RWPE1 (cell line): ENCODE measurements around the gene TRIM68.

Source experiments
- CTCF ChIA-PET: fragments of 350-600 bp; sonication (Branson Sonifier 250); formaldehyde crosslinking; extraction: SDS; loops from one replicate; lab custom pipeline; 2021; lab: Yijun Ruan, JAX
- POLR2A ChIA-PET: fragments of 400-600 bp; formaldehyde crosslinking; extraction: SDS; loops from one replicate; lab custom pipeline; 2020; ENCODE audit warnings: antibody characterized with exemption; ENCODE audit not compliant: low non-redundant PET; lab: Yijun Ruan, JAX
- DNase-seq: peaks from one replicate; pipeline ENCODE4 v3.0.0; 2012; ENCODE audit warnings: low spot score
- H3K27ac ChIP-seq: fragments of 450-650 bp; 2 replicates; pipeline ENCODE4 v1.5.1; 2017
- CTCF ChIP-seq: fragments of 450-650 bp; conservative IDR thresholded peaks from 2 replicates; pipeline ENCODE4 v1.5.1; 2017; ENCODE audit warnings: low read depth, mild to moderate bottlenecking

The TRIM68 gene

DNA sequence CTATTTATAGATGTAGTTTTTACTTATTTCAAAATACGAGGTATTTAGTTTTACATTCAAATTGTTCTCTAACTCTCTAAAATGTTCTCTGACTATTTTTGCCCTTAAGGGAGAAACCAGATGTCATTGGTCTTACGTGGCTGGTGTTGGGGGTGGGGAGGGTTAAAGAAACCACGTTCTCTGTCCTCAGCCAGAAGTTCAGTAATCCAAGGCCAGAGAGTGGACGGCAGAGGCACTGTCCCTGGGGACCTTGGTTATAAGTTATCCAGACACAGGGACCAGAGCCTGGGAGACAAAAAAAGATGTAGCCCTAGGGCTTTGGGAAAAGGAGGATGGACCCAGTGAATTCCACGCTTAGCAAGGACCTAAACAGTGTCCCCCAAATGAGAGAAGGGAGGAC is 35.0 kb upstream of the TRIM68 start:
- POLR2A ChIA-PET: no interaction called here
- no peak for TF ChIP-seq CTCF
- no peak overlapping the region for H3K27ac ChIP-seq
- DNase-seq: no peak
- CTCF ChIA-PET: no interaction called here

GRCh38 chr11:4642043-4642442 is 34.0 kb upstream of the TRIM68 start:
- POLR2A ChIA-PET: no interaction called here
- H3K27ac ChIP-seq: no peak overlapping the region
- CTCF ChIA-PET: no interaction called here
- TF ChIP-seq CTCF: no peak
- DNase-seq: no peak

DNA sequence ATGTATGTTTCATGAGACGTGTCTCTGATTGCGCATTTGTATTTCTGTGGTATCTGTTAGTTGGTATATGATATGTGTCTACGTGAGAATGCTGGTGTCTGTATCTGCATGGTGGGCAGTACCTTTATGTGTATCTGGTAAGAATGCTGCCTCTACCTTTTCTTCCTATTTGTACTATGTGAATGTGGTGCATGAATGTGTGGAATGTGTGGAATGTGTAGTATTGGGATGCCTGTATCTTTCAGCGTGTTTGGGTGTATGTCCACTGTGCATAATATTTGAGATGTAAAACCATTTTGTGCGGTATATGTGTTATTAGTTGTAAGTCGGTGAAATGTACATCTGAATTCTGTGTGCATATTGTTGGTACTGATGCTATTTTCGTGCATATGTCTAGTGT is 33.5 kb upstream of the TRIM68 start:
- no peak for DNase-seq
- TF ChIP-seq CTCF: no peak
- CTCF ChIA-PET: no interaction called here
- no peak overlapping the region for H3K27ac ChIP-seq
- POLR2A ChIA-PET: no interaction called here

- CTCF ChIA-PET: no interaction called here
- POLR2A ChIA-PET: no interaction called here
- DNase-seq: no peak
- H3K27ac ChIP-seq: no peak overlapping the region
- TF ChIP-seq CTCF: no peak
Measured at GRCh38 chr11:4639931-4640330, 31.9 kb upstream of the TRIM68 start.

DNA sequence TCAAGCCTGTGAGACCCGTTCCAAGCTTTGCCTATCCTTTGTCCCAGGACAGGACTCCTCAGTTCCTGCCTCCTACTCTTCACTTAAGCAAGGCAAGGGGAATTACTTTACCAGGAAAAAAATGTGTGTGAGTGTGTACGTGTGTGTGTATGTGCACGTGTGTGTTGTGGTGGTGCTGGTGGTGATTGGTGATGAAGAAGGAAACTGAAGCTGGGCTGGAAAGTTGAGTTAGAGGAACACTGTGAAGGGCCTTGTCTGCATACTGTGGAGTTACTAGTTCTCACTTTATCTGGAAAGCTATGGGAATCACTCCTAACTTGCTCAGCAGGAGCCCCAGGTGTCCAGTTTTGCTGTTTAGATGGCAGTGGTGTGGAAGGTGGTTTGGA is 29.6 kb upstream of the TRIM68 start:
- no peak overlapping the region for H3K27ac ChIP-seq
- TF ChIP-seq CTCF: no peak
- DNase-seq: no peak
- ChIA-PET POLR2A (no interaction called here), CTCF (interaction anchor here (0.7 to 2.3 kb wide), 6 partner anchors 12 to 451 kb away, joined by 3 to 11 read pairs (median 6); partner anchors contain the start of gene TRIM68)

DNA sequence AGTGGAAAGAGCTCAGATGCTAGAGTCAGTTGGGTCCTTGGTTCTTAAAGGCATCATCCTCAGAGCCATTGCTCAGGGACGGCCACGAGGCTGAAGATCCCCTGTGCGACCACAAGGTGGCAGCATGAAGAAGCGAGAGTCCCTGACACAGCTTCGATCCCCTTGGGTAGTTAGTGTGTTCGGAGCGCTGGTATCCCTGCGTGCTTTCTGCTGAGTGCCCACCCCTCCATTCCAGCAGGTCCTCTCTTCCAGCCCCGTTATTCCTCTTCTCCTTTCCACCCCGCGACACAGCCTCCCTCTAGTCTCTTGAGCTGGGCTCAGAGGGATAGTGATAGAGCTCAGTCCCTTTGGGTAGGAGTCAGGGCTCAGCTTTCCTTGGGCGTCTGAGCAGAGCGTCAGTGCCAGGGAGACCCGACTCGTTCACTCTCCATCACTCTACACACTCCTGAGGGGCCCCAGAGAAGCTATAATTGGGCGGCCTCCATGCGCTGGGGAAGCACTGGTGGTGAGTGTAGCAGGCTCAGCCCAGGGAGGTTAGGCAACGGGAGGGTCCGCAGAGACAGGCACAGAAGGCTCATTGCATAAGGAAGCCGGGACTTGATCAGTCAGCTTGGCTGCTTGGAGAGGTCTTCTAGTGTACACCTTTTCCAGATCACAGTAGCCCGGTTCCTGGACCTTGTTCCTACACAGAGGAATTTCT is 29.1 kb upstream of the TRIM68 start, which contains the start of gene OR51D1:
Gene OR51D1 (plus strand): TSS at position 516 of the 700 bp plus-strand sequence. CDS start 2,314 bp downstream, outside the sequence.
- DNase-seq: peak; percentile 61
- peak; percentile 73 for TF ChIP-seq CTCF
- H3K27ac ChIP-seq: no peak within 1 kb of the TSS
- ChIA-PET CTCF (interaction anchor here (0.6 to 2.3 kb wide), 20 partner anchors 9 to 654 kb away, joined by 3 to 12 read pairs (median 4); partner anchors contain the start of gene TRIM68), POLR2A (no interaction called here)
